Heart left ventricle (tissue), 16 donors: ENCODE data around the gene YWHAE. TPM values are rescaled to one million over a fixed set of nuclear protein-coding genes. Genes with fewer than 3 reads are reported as not detected.
"Not testable (repeated sequence)": the region's sequence is repeated elsewhere in the genome, so short reads cannot be mapped to it uniquely, and the experiment has no call there.

Experiments
- ATAC-seq, 4 donors: fragments of 200-7000 bp; cut with Tn5 transposase; one replicate each; pipeline ENCODE4 v1.9.1; 2020 to 2022; ENCODE audit warnings: moderate library complexity in 4 of 4, mild to moderate bottlenecking in 3 of 4, moderate number of reproducible peaks in 1 of 4
- DNase-seq, 5 donors: peaks; one replicate each; pipeline ENCODE4 v3.0.0-alpha.2; 2020
- H3K27ac ChIP-seq, 12 donors: fragments of 200-600 bp; sonication (generic) in 4 of 12; one replicate each; pipeline versions ENCODE4 v1.5.0 to v1.8.0; 2016 to 2022; ENCODE audit warnings: mild to moderate bottlenecking in 2 of 12
- H3K27me3 ChIP-seq, 9 donors: fragments of 200-600 bp; sonication (generic) in 2 of 9; one replicate each; pipeline versions ENCODE4 v1.5.1 to v1.8.0; 2016 to 2022; ENCODE audit warnings: mild to moderate bottlenecking in 3 of 9
- H3K36me3 ChIP-seq, 9 donors: fragments of 200-600 bp; sonication (generic) in 2 of 9; one replicate each; pipeline versions ENCODE4 v1.5.0 to v1.8.0; 2018 to 2022; ENCODE audit warnings: mild to moderate bottlenecking in 2 of 9
- H3K4me1 ChIP-seq, 12 donors: fragments of 200-600 bp; sonication (generic) in 4 of 12; one replicate each; pipeline versions ENCODE4 v1.5.0 to v1.8.0; 2016 to 2022; ENCODE audit warnings: mild to moderate bottlenecking in 3 of 12
- H3K4me3 ChIP-seq, 12 donors: fragments of 200-600 bp; sonication (generic) in 4 of 12; one replicate each; pipeline versions ENCODE4 v1.5.0 to v1.8.0; 2017 to 2022; ENCODE audit warnings: mild to moderate bottlenecking in 9 of 12, moderate library complexity in 4 of 12
- H3K9me3 ChIP-seq, 12 donors: fragments of 200-600 bp; sonication (generic) in 4 of 12; one replicate each; pipeline versions ENCODE4 v1.5.0 to v1.8.0; 2016 to 2022; ENCODE audit warnings: mild to moderate bottlenecking in 1 of 12
- POLR2A ChIP-seq, 2 donors: fragments of 450-650 bp; IDR thresholded peaks; one replicate each; pipeline ENCODE4 v1.6.1; 2017; ENCODE audit warnings: antibody characterized with exemption in 2 of 2, mild to moderate bottlenecking in 2 of 2, moderate library complexity in 2 of 2
- WGBS, 4 donors: extraction: QIAGEN DNeasy Blood & Tissue Kit in 2 of 4; methylation state at CpG; one replicate each; pipeline versions ENCODE4 v1.1.5 to v1.1.7; 2013 to 2018; 5-methylcytosine and 5-hydroxymethylcytosine counted together
- intact Hi-C, 10 donors: fragments of 100-400 bp; cut with DNase I; formaldehyde crosslinking; loops; one replicate each; pipeline versions ENCODE4 v1.11.1 to v1.14.2; 2022
- polyA plus RNA-seq, 2 donors: library from polyadenylated mRNA; stranded (reverse); fragments of 200-250 nt; gene quantifications; one replicate each; pipeline ENCODE4 v1.2.3, GENCODE V29; 2013
- total RNA-seq, 9 donors: library from RNA; depleted of rRNA in 2 of 9; stranded (reverse); fragments of >200 nt in 2 of 9; fragmentation: NEBNext Ultra II Directional in 3 of 9; extraction: Animal tissue kit (Norgen Biotek cat#: 25700) in 3 of 9; gene quantifications; one replicate each; pipeline versions ENCODE4 v1.1.0 to v1.2.4, GENCODE V29; 2016 to 2023
- TF ChIP-seq, protein P1 (sequence below), 12 donors: fragments of 200-600 bp; sonication (generic) in 4 of 12; IDR thresholded peaks; one replicate each; pipeline versions ENCODE4 v1.5.0 to v1.8.0; 2018 to 2022; ENCODE audit warnings: antibody characterized with exemption in 12 of 12, mild to moderate bottlenecking in 5 of 12
- donor health status: ischemic (EF 13 %, LVEDD 7.1; RV severe dilation, severe dysfunction).
- donor health status: healthy with polysubstance abuse.
- donor health status: DM: no; HTN: yes; CAD: no.
- donor health status: DM: no; HTN: no; CAD: no.
- donor health status: ischemic (EF 25% LVEDD 6.9; RV normal size, moderate dysfunction).
- donor health status: ischemic (EF 25% LVEDD 5.7; RV mildly dilated, moderate dysfunction).
- donor health status: healthy.
- donor health status: DM: yes; HTN: yes; CAD: no.
- donor health status: ischemic (EF 35%, LVEDD 5.7; RV mildly dilated, moderate dysfunction).
- donor health status: nonischemic (EF 11% LVEDD 7.7; RV severe dilation, severe dysfunction).
- donor health status: DM: yes; HTN: yes; CAD: no.
- donor health status: PGD.
- donor health status: ischemic (EF 29% LVEDD 5.4; RV normal size, mild dysfunction).
- donor health status: nonischemic (EF 23%, LVEDD 6.1; RV moderate dilation, normal function).

Gene YWHAE
- total and polyA plus RNA-seq, 11 donors: 401 to 1,150 (median 618) TPM

DNA sequence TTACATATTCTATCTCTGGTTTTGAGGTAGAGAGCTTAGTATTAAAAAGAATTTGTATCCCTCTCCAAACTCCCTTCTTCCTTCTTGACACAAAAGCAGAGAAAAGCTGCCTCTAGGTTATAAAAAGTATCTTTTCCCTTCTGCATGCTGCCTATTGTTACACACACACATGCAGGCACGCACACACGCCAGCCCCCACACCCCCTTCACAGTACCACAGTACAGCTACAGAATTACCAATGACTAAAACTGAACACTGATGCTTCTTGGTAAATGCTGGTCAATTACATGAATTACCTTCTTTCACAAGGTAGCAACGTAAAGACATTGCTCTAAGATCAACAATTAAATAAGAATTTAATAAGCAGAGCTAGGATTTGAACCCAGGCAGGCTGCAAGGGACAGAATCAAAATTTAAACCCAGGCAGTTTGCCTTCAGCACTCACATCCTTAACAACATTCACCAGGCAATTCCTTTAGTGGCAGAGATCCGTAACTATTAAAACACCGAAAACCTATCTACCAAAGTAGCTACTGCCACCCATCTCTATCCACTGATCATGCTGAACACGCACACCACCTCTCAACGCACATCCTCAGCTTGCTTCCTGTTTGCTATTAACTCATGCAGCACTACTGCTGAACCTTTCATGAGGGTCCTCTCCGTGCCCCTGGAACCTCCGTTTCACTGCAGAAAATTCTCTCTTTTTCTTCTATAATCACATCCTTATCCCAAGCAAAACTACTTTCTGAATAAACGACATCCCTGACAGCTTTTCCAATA is 37.8 kb downstream of the YWHAE start:
- intact Hi-C loops: loop anchor here in 4 of 10 donors (5.0 to 10.0 kb wide), 6 partner anchors 35 to 273 kb away; partner anchors contain the start of genes CRK (in 1 of the 4) and SLC43A2 (in 1 of the 4)
- Histone ChIP-seq H3K9me3 (no peaks in the 10 kb centered on the region), H3K4me1 (peaks cover 20 to 74% (median 62%) of the 10 kb centered on the region in 12 donors), H3K27me3 (no peaks in the 10 kb centered on the region), H3K27ac (peak overlapping the region in 4 of 12 donors; percentile 11 to 47 (median 36)), H3K4me3 (no peak overlapping the region), H3K36me3 (peaks cover 0 to 66% (median 53%) of the 10 kb centered on the region in 9 donors)
- 21 to 27% (median 22%) methylated on average over 10 of the region's 10 CpGs for WGBS, 4 donors
- no peak for DNase-seq
- TF ChIP-seq, protein P1, sequence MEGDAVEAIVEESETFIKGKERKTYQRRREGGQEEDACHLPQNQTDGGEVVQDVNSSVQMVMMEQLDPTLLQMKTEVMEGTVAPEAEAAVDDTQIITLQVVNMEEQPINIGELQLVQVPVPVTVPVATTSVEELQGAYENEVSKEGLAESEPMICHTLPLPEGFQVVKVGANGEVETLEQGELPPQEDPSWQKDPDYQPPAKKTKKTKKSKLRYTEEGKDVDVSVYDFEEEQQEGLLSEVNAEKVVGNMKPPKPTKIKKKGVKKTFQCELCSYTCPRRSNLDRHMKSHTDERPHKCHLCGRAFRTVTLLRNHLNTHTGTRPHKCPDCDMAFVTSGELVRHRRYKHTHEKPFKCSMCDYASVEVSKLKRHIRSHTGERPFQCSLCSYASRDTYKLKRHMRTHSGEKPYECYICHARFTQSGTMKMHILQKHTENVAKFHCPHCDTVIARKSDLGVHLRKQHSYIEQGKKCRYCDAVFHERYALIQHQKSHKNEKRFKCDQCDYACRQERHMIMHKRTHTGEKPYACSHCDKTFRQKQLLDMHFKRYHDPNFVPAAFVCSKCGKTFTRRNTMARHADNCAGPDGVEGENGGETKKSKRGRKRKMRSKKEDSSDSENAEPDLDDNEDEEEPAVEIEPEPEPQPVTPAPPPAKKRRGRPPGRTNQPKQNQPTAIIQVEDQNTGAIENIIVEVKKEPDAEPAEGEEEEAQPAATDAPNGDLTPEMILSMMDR (IDR thresholded peaks at IDR 0.05): no peak
- no peak for TF ChIP-seq POLR2A (IDR thresholded peaks at IDR 0.05)
- peak in 1 of 4 donors; percentile 44 for ATAC-seq

DNA sequence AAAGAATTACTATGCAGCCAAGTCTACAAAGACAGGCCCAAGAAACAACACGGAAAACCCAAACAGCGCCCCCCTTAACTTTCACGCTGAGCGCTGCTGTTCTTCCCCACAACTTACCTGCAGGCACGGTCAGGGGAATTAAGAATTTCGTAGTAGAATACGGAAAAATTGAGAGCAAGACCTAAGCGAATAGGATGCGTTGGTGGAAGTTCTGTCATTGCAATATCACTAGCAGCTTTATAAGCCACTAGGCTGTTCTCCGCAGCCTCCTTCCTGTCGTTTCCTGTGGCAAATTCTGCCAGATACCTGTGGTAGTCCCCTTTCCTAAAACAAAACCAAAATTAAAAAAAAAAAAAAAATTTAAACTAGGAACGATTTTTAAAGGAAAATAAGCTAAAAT is 39.0 kb downstream of the YWHAE start:
- ATAC-seq: no peak

DNA sequence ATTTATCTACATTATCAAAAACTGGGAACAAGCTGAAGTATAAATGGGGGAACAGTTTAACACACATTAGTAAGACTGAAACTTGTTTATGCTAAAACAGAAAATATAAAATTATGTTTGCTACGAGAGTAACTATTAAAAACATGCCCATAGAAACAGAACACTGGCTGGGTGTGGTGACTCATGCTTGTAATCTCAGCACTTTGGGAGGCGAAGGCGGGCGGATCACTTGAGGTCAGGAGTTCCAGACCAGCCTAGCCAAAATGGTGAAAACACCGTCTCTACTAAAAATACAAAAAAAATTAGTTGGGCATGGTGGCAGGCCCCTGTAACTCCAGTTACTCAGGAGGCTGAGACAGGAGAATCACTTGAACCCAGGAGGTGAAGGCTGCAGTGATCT is 39.7 kb downstream of the YWHAE start:
- H3K4me3 ChIP-seq, H3K27me3 ChIP-seq, H3K9me3 ChIP-seq: not testable (repeated sequence)
- WGBS, 4 donors: 33 to 46% (median 37%) methylated on average over 5 of the region's 5 CpGs
- intact Hi-C loops: loop anchor here in 4 of 10 donors (5.0 to 10.0 kb wide), 6 partner anchors 37 to 274 kb away; partner anchors contain the start of genes CRK (in 1 of the 4) and SLC43A2 (in 1 of the 4)
- Histone ChIP-seq H3K36me3 (peaks cover 0 to 83% (median 68%) of the 10 kb centered on the region in 9 donors), H3K27ac (peak overlapping the region in 7 of 12 donors; percentile 2 to 62 (median 43)), H3K4me1 (peaks cover 12 to 55% (median 43%) of the 10 kb centered on the region in 12 donors)
- DNase-seq (peak in 1 of 5 donors; percentile 59), ATAC-seq (peak in 1 of 4 donors; percentile 59)

More for the DNA sequence above, 39.0 kb downstream of the YWHAE start:
- no peaks in the 10 kb centered on the region for H3K27me3 ChIP-seq
- TF ChIP-seq, protein P1 (IDR thresholded peaks at IDR 0.05): no peak
- TF ChIP-seq POLR2A (IDR thresholded peaks at IDR 0.05): no peak
- H3K4me3 ChIP-seq: no peak overlapping the region
- 55 to 63% (median 60%) methylated on average over 12 of the region's 12 CpGs for WGBS, 4 donors
- intact Hi-C loops: loop anchor here in 4 of 10 donors (5.0 to 10.0 kb wide), 6 partner anchors 36 to 274 kb away; partner anchors contain the start of genes CRK (in 1 of the 4) and SLC43A2 (in 1 of the 4)
- peak overlapping the region in 5 of 12 donors; percentile 2 to 62 (median 46) for H3K27ac ChIP-seq
- DNase-seq: no peak
- H3K9me3 ChIP-seq: no peaks in the 10 kb centered on the region
- peaks cover 18 to 61% (median 49%) of the 10 kb centered on the region in 12 donors for H3K4me1 ChIP-seq
- peaks cover 0 to 76% (median 62%) of the 10 kb centered on the region in 9 donors for H3K36me3 ChIP-seq

DNA sequence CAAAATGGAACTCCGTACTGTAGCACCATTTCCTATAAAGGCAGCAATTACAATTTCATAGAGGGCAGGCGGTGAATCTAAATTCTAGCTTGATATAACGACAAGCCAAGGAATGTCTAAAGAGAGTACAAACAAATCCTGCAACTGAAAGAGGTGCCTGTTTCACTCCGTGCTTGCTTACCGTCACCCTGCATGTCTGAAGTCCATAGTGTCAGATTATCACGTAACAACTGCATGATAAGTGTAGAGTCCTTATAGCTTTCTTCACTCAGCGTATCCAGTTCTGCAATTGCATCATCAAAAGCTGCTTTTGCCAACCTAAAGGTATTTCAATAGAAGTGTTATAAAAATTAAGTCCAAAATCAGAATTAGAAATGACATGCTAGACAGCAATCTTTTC is 46.0 kb downstream of the YWHAE start:
- DNase-seq (no peak), ATAC-seq (no peak)
- Histone ChIP-seq H3K9me3 (no peaks in the 10 kb centered on the region), H3K27me3 (no peaks in the 10 kb centered on the region), H3K36me3 (peaks cover 0 to 95% (median 90%) of the 10 kb centered on the region in 9 donors), H3K4me1 (peaks cover 0 to 7% (median 0%) of the 10 kb centered on the region in 12 donors), H3K4me3 (no peak overlapping the region), H3K27ac (no peak overlapping the region)
- intact Hi-C loops: loop anchor here in 1 of 10 donors (5.0 kb wide), 1 partner anchor 178 kb away; no protein-coding TSS in a partner anchor
- WGBS, 4 donors: 60 to 66% (median 65%) methylated on average over 7 of the region's 7 CpGs
- TF ChIP-seq POLR2A (IDR thresholded peaks at IDR 0.05): no peak
- TF ChIP-seq, protein P1 (IDR thresholded peaks at IDR 0.05): no peak

DNA sequence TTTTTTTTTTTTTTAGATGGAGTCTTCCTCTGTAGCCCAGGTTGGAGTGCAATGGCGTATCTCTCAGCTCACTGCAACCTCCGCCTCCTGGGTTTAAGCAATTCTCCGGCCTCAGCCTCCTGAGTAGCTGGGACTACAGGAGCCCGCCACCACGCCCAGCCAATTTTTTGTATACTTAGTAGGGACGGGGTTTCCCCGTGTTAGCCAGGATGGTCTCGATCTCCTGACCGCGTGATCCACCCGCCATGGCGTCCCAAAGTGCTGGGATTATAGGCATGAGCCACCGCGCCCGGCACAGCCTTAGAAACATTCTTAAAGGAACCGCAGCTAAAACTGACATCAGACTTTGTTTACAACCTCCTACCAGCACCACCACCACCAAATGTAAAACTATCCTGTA is 47.5 kb downstream of the YWHAE start:
- peaks cover 0 to 17% (median 9%) of the 10 kb centered on the region in 12 donors for H3K4me1 ChIP-seq
- H3K9me3 ChIP-seq, H3K27ac ChIP-seq, H3K4me3 ChIP-seq, H3K27me3 ChIP-seq, DNase-seq, ATAC-seq: not testable (repeated sequence)
- WGBS, 4 donors: 85 to 91% (median 90%) methylated on average over 16 of the region's 16 CpGs
- intact Hi-C loops: loop anchor here in 1 of 10 donors (5.0 kb wide), 1 partner anchor 180 kb away; no protein-coding TSS in a partner anchor
- H3K36me3 ChIP-seq: peaks cover 0 to 94% (median 84%) of the 10 kb centered on the region in 9 donors
